DOHH2 (cell line): ENCODE data around the gene ETHE1.

ENCODE experiments used
- CTCF ChIP-seq: fragments of 200-600 bp; sonication (generic); IDR thresholded peaks from one replicate; pipeline ENCODE4 v1.5.1; 2014; ENCODE audit warnings: antibody characterized with exemption, mild to moderate bottlenecking, low read depth, low read length; ENCODE audit not compliant: poor library complexity, severe bottlenecking
- EZH2phosphoT487 ChIP-seq: fragments of 200-600 bp; sonication (generic); IDR thresholded peaks from 2 replicates; pipeline ENCODE4 v1.6.1; 2017; ENCODE audit warnings: borderline replicate concordance, mild to moderate bottlenecking, antibody characterized with exemption, low read length, moderate library complexity, mixed read lengths

DNA sequence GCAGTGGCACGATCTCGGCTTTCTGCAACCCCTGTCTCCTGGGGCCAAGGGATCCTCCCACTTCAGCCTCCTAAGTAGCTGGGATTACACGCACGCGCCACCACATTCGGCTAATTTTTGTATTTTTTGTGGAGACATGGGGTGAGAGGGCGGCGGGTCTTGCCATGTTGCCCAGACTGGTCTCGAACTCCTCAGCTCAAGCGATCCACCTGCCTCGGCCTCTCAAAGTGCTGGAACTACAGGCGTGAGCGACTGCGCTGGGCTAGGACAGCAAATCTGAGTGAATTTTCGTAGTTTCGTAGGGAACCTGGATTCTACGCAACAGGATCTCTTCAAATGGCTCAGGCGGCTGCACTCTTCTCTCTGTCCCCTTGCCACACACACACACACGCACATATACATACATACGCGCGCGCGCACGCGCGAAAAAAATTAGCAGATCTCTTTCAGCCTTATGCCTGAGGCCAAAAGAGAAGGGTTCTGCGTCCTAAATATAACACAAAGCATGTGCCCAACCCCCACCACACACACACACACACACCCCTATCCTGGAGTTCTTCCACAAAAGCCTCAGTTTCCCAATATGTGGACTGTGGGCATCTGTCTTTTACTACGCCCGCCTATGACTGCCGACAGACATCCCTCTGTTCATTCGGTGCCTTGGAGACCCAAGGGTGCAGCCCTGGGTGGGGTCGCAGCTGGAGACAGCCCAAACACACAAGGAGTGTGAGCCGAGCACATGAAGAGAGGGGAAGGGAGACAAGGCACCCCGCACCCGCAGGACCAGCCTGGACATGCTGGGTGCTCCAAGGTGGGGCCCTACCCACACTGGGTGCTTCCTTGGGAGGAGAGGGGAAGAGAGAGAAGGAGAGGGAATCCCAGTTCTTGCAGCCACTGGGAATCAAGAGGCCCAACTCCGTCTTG lies 49.2 kb upstream of the ETHE1 start:
- TF ChIP-seq CTCF, result no peak
- TF ChIP-seq EZH2phosphoT487, result no peak
